ENCODE measurements around the gene NKD1.
A peak's percentile ranks its signal among the peaks of the same experiment; 100 is the strongest.

The NKD1 gene

DNA sequence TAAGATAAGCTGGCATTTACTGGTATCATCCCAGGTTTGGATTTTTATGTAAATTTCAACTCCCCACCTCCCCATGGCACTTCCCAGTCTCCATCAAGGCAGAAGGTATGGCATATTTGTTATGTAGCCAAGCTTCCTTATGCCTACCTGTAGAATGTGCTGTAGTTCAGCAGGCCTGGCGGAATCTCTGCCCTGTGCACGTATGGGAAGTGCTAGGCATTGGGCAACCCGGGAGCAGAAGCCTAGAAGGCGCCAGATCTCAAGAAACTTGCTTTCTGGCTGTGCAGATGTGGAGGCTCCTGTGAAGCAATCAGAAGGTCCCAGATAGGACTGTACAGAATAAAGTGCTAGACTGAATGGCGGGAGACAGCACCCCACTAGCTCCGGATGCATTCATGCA is 68.2 kb downstream of the NKD1 start:
- no peak for DNase-seq

DNA sequence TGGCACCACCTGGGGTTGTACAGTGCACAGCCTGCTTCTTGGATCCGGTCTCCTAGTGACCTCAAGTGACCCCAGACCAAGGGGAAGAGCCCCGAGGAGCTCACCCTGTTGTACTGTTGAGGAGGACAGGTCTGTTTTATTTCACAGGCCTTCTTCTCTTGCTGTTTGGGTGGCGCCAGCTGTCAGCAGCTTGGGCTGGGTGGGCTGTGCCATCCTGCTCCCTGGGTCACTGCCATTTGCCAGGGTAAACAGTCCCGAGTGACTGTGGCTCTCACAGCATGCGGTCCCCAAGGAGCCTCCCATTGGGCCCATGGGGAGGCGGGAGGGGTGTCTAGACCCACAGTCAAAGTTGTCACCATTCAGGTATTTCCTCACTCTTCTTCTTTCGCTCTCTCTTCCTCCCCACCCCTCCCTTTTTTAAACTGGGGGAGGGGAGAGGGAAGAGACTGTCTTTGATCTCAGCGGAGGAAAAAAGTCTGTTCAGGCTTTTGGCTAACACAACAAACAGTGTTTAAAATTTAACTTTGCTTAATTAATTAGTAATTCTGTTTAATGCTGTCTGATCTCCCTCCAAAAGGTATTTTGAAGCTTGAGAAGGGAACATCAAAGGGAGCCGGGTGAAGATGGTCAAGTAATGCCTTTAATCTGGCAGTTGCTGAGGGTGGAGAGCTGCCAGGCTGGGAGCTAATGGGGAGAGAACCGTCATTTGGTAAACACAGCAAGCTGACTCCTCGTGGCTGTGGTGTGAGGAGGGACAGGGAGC is 68.9 kb downstream of the NKD1 start:
- DNase-seq: no peak

DNA sequence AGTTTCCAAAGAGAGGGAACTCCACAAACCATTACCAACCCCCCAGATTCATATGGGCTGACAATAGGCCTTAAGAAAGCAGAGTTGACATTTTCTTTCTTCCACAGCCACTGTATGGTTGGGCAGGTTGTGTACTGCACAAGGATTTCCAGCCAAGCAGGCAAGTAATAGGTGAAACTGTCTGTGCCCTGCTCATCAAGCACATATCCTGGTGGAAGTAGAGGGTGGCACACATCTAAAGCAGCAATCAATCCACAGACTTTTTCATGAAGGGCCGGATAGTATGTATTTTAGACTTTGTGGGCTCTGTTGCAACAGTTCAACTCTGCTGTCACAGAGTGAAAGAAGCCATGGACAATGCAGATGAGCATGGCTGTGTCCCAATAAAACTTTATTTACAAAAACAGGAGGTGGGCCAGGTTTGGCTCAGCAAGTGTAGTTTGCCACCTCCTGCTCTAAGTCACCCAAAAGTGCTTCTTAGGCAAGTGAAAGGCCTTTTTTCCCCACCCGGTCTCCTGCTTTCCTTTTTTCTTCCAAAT is 69.5 kb downstream of the NKD1 start:
- no peak for DNase-seq

DNA sequence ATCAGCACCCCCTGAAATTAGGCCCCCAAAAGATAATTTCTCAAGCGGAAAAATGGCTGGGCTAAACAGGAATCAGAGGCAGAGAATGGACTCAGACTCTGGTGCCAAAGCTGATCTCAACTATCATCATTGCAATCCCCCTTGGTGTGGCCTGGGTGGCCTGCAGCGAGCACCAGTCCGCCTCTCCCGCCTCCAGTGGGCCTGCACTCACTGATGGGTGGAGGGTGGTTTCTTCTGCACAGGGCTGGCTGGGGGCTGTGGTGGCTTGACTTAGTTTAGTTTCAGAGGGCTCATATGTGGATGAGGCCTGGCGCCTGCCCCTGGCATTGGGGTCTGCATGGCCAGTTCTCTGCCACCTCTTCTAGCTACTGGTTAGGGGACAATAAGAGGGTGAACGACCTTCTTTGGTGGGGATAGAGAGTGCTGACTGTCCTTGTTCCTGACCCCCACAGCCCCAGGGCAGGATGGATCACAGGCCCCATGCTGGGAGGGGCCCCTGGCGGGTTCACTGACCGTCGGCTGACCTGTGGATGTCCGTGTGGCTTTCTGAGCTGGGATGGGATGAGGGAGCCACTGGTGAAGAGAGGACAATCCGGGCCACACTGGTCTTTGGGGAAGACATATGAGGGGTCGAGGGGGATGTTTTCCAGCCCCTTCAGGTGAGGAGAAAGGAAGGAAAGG is 70.2 kb downstream of the NKD1 start:
- no peak for DNase-seq

DNA sequence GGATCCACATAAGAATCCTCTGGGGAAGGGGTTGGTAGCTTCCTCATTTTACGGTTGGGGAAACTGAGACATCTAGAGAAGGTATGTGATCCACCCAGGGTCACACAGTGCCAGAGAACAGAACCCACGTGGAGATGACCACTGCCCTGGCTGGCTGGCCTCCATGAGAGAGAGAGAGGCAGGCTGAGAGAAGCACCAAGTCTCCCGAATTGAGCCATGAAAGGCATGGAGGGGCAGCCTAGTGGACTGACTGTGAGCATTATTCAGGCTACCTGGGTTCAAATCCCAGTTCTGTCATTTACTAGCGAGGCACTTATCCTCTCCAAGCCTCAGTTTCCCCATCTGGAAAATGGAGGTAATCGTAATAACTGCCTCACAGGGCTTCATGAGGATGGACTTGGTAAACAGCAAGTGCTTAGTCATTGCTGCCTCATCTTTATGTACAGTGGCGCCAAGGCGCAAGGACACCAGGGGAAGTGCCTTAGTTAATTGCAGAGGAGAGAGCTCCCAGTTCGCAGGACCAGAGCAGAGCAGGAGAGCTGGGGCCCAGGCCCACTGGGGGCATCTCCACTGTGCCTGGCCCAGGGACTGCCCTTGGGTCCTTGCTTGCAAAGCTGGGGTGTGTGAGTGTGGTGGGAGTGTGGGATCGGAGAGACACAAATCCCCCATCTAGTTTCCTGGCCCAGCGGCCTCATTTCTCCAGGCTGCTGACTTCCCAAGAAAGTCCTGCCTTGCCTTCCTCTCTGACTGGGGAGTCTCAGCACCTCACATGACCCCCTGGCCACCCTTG is 71.7 kb downstream of the NKD1 start:
- DNase-seq: no peak

DNA sequence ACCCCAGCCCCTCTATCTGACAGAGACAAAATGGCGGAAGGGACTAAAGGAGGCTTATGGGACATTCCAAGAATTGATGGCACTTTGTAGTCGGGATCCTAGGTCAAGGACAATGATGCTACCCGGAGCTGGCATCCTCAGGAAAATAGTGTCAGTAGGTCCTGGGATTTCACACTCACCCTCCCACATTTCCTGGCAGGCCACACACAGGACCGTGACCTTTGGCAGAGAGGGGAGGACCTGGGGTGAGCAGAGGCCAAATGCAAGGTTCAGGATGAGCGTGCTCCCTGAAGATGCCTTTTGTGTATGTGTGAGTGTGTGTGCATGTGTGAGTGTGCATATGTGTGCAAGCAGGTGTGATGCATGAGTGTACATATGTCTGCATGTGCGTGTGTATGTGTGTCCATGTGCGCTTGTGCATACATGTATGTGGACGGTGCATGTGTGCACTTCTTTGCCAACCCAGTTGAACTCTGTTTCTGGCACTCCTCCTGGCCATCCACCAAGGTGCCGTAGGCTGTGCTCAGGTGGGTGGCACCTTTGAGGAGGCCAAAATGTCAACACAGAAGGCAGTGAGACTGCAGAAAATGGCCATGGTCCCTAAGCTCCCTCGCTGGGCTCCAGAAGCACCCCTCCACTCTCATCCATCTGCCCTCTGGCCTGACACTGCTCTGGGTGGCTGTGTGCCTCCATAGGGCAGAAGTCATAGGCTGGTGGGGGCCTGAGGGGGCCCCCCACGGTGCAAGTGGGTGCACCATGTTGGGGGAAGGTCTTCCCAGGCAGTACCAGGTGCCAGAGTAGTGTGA is 72.7 kb downstream of the NKD1 start:
- no peak for DNase-seq

DNA sequence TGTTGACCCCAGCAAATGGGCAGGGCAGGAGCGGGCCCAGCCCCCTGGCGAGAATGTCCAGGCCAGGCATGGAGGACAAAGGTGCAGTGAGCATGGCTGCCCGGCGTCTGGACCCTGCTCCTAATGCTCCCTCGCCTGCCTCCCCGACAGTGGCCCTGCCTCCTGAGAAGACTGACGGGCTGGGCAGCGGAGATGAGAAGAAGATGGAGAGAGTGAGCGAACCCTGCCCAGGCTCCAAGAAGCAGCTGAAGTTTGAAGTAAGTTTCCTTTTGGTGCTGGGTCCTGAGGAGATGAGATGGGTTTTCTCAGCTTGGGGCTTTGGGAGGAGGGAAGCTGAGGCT is 73.2 kb downstream of the NKD1 start:
- no peak for DNase-seq

DNA sequence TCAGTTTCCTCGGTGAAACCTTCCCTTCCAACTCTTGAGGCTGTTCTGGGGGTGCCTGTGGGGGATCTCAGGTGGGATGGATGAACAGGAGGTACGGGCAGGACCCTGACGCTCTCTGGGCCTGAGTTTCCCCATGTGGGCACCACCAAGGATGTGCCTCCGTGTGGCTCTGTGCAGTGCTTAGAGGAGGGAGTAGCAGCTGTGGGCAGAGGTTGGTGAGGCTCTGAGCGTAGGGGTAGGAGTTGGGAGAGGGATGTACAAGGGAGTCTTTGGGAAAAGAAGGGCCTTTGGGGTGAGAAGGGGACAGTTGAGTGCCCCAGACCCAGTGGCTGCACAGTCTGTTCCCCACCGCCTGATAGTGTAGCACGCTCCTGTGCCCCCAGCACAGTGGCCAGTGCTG is 73.8 kb downstream of the NKD1 start:
- no peak for DNase-seq

DNA sequence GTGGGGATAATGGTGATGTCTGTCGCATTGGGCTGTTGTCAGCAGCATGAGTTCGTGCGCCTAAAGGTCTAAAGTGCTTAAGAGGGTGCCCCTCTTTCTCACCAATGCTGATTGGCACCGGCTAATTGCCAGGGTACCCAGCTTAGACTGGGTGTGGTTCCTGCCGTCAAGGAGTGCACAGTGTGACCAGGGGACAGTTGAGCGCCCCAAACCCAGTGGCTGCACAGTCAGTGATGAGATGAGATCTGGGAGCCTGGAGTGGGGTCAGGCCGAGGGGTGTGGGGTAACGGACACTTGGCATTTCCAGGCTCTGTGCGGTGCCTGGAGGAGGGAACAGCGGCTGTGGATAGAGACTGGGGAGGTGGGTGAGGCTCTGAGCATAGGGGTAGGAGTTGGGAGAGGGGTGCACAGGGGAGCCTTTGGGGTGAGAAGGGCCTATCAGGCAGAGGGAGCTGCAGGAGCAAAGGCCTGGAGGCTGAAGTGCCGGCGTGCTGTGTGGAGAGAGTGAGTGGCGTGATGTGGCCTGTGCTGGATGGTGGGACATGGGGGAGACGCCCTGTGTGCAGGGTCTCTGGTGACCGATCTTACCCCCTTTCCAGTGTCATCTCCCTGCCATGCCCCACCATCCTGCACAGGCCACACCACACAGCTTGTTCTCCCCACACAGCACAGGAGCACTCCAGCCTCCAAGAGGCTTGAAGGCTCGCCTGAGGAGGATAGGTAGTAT is 74.6 kb downstream of the NKD1 start:
- no peak for DNase-seq

DNA sequence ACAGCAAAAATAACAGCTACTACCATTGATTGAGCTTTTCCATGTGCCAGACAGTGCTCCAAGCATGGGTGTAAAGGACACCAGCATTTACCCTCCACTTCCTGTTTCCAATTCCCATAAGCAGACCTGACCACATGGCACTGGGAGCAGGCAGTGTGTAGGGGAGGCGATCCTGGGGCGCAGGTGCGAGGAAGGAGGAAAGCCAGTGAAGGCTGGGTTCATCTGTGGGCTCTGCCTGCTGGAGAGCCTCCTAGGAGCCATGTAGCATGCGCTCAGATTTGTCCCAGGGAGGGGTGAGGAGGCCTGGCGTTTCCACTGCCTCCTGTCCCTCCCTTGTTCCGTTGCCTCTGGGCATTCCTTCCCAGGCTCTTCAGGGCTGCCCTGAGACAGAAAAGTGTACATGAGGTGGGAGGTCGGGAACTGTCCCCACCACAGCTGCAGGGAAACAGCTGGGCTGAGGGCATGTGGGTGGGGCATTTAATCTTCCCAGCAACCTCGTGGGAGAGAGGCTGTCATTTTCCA is 76.3 kb downstream of the NKD1 start:
- DNase-seq: no peak

DNA sequence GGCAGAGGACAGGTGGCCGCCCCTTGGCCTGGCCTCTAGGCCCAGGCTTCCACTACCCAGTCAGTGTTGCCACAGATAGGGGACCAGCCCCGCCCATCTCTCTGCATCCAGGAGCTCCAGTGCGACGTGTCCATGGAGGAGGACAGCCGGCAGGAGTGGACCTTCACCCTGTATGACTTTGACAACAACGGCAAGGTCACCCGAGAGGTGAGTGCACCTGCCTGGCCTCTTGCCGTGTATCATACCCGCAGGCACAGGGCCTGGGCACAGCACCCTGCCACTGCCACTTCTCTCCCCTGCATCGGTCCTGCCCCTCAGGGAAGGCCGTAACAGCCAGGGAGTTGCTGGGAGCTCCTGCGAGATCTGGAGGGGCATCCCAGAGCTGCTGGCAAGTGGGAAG is 77.2 kb downstream of the NKD1 start:
- no peak for DNase-seq

DNA sequence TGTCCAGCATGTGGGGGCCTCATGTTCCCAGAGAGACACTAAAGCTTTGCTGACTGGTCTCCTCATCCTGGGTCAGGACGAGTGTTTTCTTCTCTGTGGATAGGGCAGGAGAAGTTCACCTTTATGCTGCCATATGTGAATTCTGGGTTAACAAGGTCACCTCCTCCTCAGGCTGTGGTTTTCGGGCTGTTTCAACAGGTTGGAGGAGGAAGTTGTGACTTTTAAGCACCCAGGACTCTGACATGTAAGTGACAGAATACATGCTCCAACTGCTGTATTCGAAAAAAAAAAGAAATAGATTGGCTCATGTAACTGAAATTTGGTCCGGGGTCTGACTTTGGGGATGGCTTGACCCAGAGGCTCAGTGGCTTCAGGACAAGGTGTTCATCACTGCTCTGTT is 78.7 kb downstream of the NKD1 start:
- no peak for DNase-seq

DNA sequence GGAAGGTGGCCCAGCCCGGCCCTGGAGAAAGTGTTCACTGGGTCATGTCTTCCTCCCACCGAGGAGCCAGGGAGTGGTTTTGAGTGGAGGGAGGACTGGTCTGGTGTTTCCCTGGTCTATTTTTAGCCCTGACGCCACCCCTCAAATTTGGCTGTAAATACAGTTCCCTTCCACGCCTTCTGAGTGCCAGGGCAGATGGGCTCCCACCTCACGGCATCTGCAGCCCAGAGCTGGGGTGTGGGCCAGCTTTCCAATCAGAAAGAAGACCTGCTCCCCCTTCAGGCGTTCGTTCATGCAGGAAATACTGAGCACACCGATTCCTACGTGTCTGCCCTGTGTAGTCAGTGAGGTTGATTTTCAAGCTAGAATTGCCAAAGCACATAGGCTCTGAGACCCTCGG is 79.2 kb downstream of the NKD1 start:
- DNase-seq: peak in 2 of 4 experiments; percentile 18 to 37

DNA sequence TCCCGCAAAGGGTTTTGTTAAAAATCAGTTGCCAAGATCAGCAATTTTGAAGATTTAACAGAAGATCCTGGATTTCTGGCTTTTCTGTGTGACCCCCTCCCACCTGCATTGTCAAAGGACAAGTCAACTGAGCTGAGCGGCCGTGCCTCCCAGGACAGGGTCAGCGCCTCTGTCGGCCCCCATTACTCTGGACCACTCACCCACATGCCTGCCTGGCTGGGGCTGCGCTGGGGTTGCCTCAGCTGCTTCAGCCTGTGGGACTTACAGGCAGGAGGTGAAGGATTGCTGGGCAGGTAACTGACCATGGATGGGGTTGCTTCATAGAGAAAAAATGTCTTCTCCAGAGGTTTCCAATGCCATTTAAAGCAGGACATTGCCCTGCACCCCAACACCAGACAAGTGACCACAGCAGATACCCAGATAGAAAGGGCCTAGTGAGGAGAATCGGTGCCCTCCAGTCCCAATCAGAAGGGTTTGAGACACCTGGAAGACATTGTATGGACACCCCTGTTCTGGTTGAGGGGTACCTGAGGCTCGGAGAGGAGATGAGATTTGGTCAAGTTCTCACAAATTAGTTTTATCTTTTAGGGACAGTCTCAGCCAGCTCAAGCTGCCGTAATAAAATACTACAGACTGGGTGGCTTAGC is 80.1 kb downstream of the NKD1 start:
- DNase-seq: no peak

DNA sequence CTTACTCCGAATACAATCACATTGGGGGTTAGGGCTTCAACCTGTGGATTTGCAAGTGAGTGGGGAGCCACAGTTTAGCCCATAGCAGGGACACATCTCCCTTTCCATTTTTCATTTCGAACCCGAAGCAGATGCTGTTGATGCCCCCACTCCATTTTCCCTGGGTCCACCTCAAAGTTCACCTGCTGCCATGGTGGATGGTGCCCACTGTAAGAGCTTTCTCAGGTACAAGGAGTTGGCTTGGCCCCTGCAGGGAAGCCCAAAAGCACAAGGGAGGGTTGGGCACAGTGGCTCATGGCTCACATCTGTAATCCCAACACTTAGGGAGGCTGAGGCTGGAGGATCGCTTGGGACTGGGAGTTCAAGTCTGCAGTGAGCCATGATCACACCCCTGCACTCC is 81.1 kb downstream of the NKD1 start:
- DNase-seq: no peak

DNA sequence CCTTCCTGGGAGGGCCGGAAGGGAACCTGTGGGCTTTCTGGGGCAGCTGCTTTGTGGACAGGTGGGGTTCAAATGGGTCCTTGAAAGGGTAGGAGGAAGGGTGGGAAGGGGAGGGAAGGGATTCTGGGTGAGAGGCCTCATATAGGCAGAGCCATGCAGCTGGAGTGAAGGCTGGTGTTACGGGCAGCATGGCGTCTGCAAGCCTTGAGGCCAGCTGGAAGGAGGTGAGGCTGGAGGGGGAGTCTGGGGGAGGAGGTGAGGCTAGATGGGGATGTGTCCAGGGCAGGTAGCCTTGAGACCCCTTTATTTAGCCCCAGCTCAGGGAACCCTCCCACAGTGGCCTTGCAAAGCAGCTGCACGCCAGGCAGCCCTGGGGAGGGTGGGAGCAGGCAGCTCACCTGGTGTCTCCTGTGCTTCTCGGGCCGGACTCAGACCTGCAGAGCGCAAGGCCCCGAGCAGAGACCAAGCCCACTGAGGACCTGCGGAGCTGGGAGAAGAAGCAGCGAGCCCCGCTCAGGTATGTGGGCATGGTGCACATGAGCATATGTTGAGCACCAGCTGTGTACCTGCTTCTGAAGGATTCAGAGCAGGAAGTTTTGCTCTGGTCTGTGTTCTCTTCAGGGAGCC is 82.3 kb downstream of the NKD1 start:
- no peak for DNase-seq

DNA sequence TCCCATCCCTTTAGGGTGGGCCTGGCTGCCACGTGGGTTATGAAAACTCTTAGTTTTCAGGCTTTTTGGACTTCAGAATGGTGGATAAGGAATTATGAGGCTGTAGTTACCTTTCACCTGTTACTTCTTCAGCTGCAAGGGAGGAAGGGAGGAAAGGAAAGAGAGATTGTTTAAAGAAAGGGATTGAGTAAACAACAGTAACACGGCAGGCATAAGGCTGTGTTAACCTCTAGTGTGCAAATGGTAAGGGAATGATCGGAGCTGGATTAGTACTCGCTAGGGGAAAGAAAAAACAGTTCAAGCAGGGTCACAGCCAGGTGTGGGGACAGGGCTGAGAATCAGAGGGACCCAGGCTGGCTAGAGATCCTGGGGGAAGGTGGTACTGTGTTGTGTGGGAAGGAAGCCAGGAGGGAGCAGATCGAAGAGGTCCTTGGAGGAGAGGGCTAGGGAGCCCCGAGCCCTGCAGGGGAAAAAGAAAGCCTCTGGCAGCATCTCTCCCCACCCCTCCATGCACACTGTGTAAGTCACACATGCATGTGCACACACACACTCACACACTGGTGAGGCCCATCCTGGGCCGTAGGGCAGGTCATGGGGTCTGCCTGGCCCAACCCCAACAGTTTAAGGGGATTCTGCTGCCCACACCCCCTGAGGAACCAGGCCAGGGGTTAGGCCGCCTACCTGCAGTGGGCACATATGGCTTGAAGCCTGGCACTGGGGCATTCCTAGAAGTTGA is 83.2 kb downstream of the NKD1 start:
- no peak for DNase-seq

DNA sequence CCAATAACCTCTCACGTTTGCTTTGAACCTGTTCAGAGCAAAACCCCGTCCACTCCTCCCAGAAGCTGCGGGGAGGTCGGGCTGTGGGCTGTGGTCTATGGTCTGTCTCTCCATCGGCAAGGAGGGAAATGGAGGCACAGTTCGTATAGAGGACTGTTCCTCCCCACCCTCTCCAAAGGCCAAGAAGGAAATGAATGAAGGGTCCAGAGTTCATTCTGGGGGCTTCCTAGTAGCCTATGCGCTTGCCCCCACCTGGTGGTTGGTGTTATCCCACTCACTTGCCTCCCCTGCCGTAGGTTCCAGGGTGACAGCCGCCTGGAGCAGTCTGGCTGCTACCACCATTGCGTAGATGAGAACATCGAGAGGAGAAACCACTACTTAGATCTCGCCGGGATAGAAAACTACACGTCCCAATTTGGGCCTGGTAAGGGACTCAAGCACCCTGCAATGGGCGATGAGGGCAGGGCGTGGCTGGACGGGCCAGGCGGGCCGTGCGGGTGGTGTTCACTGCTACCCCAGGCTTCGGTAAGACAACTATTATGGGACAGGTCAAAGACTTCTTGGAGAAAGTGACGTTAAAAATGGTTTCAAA is 83.9 kb downstream of the NKD1 start:
- DNase-seq: no peak

DNA sequence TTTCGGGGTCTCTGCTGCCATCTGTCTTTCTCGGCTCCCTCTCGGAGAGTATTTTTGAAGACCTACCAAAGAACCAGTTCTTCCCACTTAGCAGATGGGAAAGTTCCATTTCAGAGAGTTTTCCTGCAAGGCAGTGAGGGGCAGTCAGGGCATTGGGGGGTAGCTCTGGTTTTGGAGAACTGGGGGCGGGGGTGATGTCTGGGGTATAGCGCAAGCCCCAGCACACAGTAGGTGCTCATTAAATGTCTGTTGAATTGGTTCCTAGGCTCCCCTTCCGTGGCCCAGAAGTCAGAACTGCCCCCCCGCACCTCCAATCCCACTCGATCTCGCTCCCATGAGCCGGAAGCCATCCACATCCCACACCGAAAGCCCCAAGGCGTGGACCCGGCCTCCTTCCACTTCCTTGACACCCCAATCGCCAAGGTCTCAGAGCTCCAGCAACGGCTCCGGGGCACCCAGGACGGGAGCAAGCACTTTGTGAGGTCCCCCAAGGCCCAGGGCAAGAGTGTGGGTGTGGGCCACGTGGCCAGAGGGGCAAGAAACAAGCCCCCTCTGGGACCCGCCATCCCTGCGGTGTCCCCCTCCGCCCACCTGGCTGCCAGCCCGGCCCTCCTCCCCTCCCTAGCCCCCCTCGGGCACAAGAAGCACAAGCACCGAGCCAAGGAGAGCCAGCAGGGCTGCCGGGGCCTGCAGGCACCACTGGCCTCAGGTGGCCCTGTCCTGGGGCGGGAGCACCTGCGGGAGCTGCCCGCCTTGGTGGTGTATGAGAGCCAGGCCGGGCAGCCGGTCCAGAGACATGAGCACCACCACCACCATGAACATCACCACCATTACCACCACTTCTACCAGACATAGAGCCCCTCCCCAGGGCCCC is 85.0 kb downstream of the NKD1 start:
- DNase-seq: no peak
